Stimulated activated memory B cell treated with anti-CD40 and anti-IgM and Interleukin-4, amounts not matched to agents 10 μg/mL and 1 μg/mL and 100 μg/mL, for 72 hours (primary cell): Measurements from ENCODE around the gene CD7.
A peak's percentile ranks its signal among the peaks of the same experiment; 100 is the strongest.

ENCODE experiments used
- ATAC-seq: fragments of 150-1000 bp; cut with Tn5 transposase; 2 replicates; pipeline ENCODE4 v1.10.0; 2021
- H3K27ac Mint-ChIP-seq: one replicate; pipeline ENCODE4 v1.8.0; 2022; ENCODE audit warnings: mild to moderate bottlenecking, mixed read lengths
- H3K27me3 Mint-ChIP-seq: one replicate; pipeline ENCODE4 v1.8.0; 2022; ENCODE audit warnings: mixed read lengths
- H3K36me3 Mint-ChIP-seq: one replicate; pipeline ENCODE4 v1.8.0; 2022; ENCODE audit warnings: mixed read lengths
- H3K4me1 Mint-ChIP-seq: one replicate; pipeline ENCODE4 v1.8.0; 2022; ENCODE audit warnings: mixed read lengths
- H3K4me3 Mint-ChIP-seq: one replicate; pipeline ENCODE4 v1.8.0; 2022; ENCODE audit warnings: mild to moderate bottlenecking, moderate library complexity, mixed read lengths
- H3K9me3 Mint-ChIP-seq: one replicate; pipeline ENCODE4 v1.8.0; 2022; ENCODE audit warnings: mixed read lengths

The CD7 gene

GRCh38 chr17:82291582-82292250 is 25.7 kb downstream of the CD7 start:
- Mint-ChIP-seq H3K4me1 (peaks cover 38% of the 10 kb centered on the region), H3K36me3 (no peaks in the 10 kb centered on the region), H3K9me3 (no peaks in the 10 kb centered on the region), H3K4me3 (peak overlapping the region; percentile 90), H3K27me3 (no peaks in the 10 kb centered on the region), H3K27ac (peak overlapping the region; percentile 92)
- no peak for ATAC-seq

GRCh38 chr17:82287868-82288801 is 29.3 kb downstream of the CD7 start:
- Mint-ChIP-seq H3K27ac (no peak overlapping the region), H3K4me1 (peaks cover 37% of the 10 kb centered on the region), H3K4me3 (no peak overlapping the region), H3K27me3 (no peaks in the 10 kb centered on the region), H3K36me3 (no peaks in the 10 kb centered on the region), H3K9me3 (no peaks in the 10 kb centered on the region)
- no peak for ATAC-seq

GRCh38 chr17:82287013-82287867 is 30.2 kb downstream of the CD7 start:
- no peak overlapping the region for H3K27ac Mint-ChIP-seq
- no peaks in the 10 kb centered on the region for H3K36me3 Mint-ChIP-seq
- H3K27me3 Mint-ChIP-seq: no peaks in the 10 kb centered on the region
- peaks cover 32% of the 10 kb centered on the region for H3K4me1 Mint-ChIP-seq
- H3K4me3 Mint-ChIP-seq: no peak overlapping the region
- no peaks in the 10 kb centered on the region for H3K9me3 Mint-ChIP-seq
- ATAC-seq: peak; percentile 67

- no peak overlapping the region for H3K4me3 Mint-ChIP-seq
- H3K27ac Mint-ChIP-seq: no peak overlapping the region
- H3K36me3 Mint-ChIP-seq: no peaks in the 10 kb centered on the region
- no peak for ATAC-seq
- H3K27me3 Mint-ChIP-seq: no peaks in the 10 kb centered on the region
- H3K4me1 Mint-ChIP-seq: peaks cover 24% of the 10 kb centered on the region
- H3K9me3 Mint-ChIP-seq: no peaks in the 10 kb centered on the region
These were observed 32.3 kb downstream of the CD7 start for GRCh38 chr17:82285141-82285540.

- Mint-ChIP-seq H3K36me3 (no peaks in the 10 kb centered on the region), H3K4me1 (peaks cover 31% of the 10 kb centered on the region), H3K9me3 (no peaks in the 10 kb centered on the region), H3K4me3 (no peak overlapping the region), H3K27ac (no peak overlapping the region), H3K27me3 (peaks cover 10% of the 10 kb centered on the region)
- ATAC-seq: peak; percentile 43
These were observed 34.1 kb downstream of the CD7 start for GRCh38 chr17:82283208-82283749.

GRCh38 chr17:82282239-82283207 is 34.9 kb downstream of the CD7 start:
- Mint-ChIP-seq H3K4me1 (peaks cover 31% of the 10 kb centered on the region), H3K4me3 (no peak overlapping the region), H3K27me3 (peaks cover 12% of the 10 kb centered on the region), H3K36me3 (no peaks in the 10 kb centered on the region), H3K27ac (no peak overlapping the region), H3K9me3 (no peaks in the 10 kb centered on the region)
- ATAC-seq: no peak

GRCh38 chr17:82281502-82282238 is 35.7 kb downstream of the CD7 start:
- ATAC-seq: no peak
- Mint-ChIP-seq H3K4me3 (no peak overlapping the region), H3K27me3 (peaks cover 12% of the 10 kb centered on the region), H3K4me1 (peaks cover 23% of the 10 kb centered on the region), H3K9me3 (no peaks in the 10 kb centered on the region), H3K36me3 (no peaks in the 10 kb centered on the region), H3K27ac (no peak overlapping the region)

- peaks cover 12% of the 10 kb centered on the region for H3K27me3 Mint-ChIP-seq
- no peak for ATAC-seq
- H3K9me3 Mint-ChIP-seq: no peaks in the 10 kb centered on the region
- H3K27ac Mint-ChIP-seq: no peak overlapping the region
- no peaks in the 10 kb centered on the region for H3K36me3 Mint-ChIP-seq
- H3K4me1 Mint-ChIP-seq: peaks cover 20% of the 10 kb centered on the region
- H3K4me3 Mint-ChIP-seq: no peak overlapping the region
These were observed 36.3 kb downstream of the CD7 start for GRCh38 chr17:82281076-82281475.

GRCh38 chr17:82280537-82280936 is 36.9 kb downstream of the CD7 start:
- no peaks in the 10 kb centered on the region for H3K9me3 Mint-ChIP-seq
- H3K27me3 Mint-ChIP-seq: peaks cover 12% of the 10 kb centered on the region
- no peaks in the 10 kb centered on the region for H3K36me3 Mint-ChIP-seq
- no peak overlapping the region for H3K27ac Mint-ChIP-seq
- ATAC-seq: no peak
- peaks cover 20% of the 10 kb centered on the region for H3K4me1 Mint-ChIP-seq
- H3K4me3 Mint-ChIP-seq: no peak overlapping the region

- H3K27me3 Mint-ChIP-seq: peaks cover 12% of the 10 kb centered on the region
- no peaks in the 10 kb centered on the region for H3K36me3 Mint-ChIP-seq
- H3K9me3 Mint-ChIP-seq: no peaks in the 10 kb centered on the region
- no peak overlapping the region for H3K27ac Mint-ChIP-seq
- H3K4me1 Mint-ChIP-seq: peaks cover 13% of the 10 kb centered on the region
- no peak overlapping the region for H3K4me3 Mint-ChIP-seq
- ATAC-seq: no peak
These were observed 38.5 kb downstream of the CD7 start for GRCh38 chr17:82278786-82279391.

- H3K4me3 Mint-ChIP-seq: no peak overlapping the region
- H3K4me1 Mint-ChIP-seq: peaks cover 9% of the 10 kb centered on the region
- ATAC-seq: no peak
- no peak overlapping the region for H3K27ac Mint-ChIP-seq
- H3K9me3 Mint-ChIP-seq: no peaks in the 10 kb centered on the region
- peaks cover 12% of the 10 kb centered on the region for H3K27me3 Mint-ChIP-seq
- H3K36me3 Mint-ChIP-seq: no peaks in the 10 kb centered on the region
These were observed 39.1 kb downstream of the CD7 start for GRCh38 chr17:82278308-82278707.

- Mint-ChIP-seq H3K27me3 (peaks cover 12% of the 10 kb centered on the region), H3K9me3 (no peaks in the 10 kb centered on the region), H3K36me3 (no peaks in the 10 kb centered on the region), H3K27ac (no peak overlapping the region), H3K4me1 (peaks cover 7% of the 10 kb centered on the region), H3K4me3 (no peak overlapping the region)
- no peak for ATAC-seq
These were observed 39.6 kb downstream of the CD7 start for GRCh38 chr17:82277851-82278250.

- peaks cover 15% of the 10 kb centered on the region for H3K4me1 Mint-ChIP-seq
- ATAC-seq: no peak
These were observed 40.5 kb downstream of the CD7 start for GRCh38 chr17:82276938-82277337.

More at GRCh38 chr17:82276938-82277337, 40.5 kb downstream of the CD7 start:
- Mint-ChIP-seq H3K27ac (no peak overlapping the region), H3K36me3 (peaks cover 6% of the 10 kb centered on the region), H3K4me3 (no peak overlapping the region), H3K9me3 (no peaks in the 10 kb centered on the region), H3K27me3 (peaks cover 12% of the 10 kb centered on the region)
